Measurements from ENCODE around the gene TMEM184A.

The TMEM184A gene

GRCh38 chr7:1550005-1550845 is 5.8 kb downstream of the TMEM184A start:
- DNase-seq, result no peak

- DNase-seq, result no peak
These were observed 6.5 kb downstream of the TMEM184A start for GRCh38 chr7:1549357-1550004.

DNA sequence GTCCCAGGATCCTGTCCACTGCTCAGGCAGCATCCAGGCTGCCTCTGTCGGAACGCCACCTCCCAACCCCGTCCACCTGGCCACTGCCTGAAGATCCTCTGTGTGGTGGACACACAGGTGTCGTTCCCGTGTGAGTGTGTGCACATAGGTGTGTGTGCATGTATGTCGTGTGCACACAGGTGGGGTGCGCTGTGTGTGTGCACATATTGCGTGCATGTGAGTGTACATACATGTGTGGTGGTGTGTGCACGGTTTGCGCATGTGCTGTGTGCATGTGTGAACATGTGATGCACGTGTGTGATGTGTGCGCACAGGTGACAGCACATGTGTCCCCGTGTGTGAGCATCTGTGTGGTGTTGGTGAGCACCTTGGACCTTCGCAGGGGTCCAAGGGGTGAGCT is 7.1 kb downstream of the TMEM184A start:
- DNase-seq, result no peak

GRCh38 chr7:1548438-1548831 is 7.6 kb downstream of the TMEM184A start:
- no peak for DNase-seq

DNA sequence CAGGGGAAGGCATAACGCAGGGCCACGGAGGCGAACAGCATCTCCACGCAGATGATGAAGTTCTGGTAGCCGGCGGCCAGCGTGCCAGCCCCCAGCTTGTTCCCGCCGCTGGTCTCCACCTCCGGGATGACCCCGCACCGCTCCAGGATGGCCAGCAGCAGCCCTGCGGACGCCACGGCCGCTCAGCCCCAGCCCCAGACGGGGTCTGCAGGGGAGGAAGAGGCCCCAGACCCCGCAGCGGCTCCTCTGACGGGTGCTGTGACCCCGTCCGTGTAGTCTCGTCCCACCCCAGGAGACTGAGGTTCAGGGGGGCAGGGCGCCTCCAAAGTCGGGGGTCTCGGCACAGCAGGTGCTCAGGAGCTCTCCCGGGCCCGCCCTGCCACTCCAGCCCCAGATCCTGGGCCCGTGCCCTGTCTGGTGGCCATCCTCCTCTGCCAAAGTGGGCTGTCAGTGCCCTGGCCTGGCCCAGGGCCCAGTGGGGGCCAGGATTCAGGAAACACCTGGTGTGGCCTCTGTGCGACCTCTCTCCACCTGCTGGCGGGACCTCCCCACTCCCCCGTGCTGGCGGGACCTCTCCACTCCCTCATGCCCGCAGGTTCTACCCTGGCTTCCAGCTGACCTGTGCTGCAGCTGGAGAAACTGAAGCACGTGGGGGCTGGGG is 8.1 kb downstream of the TMEM184A start:
- no peak for DNase-seq

- DNase-seq, result no peak
These were observed 8.9 kb downstream of the TMEM184A start for GRCh38 chr7:1546909-1547776.

DNA sequence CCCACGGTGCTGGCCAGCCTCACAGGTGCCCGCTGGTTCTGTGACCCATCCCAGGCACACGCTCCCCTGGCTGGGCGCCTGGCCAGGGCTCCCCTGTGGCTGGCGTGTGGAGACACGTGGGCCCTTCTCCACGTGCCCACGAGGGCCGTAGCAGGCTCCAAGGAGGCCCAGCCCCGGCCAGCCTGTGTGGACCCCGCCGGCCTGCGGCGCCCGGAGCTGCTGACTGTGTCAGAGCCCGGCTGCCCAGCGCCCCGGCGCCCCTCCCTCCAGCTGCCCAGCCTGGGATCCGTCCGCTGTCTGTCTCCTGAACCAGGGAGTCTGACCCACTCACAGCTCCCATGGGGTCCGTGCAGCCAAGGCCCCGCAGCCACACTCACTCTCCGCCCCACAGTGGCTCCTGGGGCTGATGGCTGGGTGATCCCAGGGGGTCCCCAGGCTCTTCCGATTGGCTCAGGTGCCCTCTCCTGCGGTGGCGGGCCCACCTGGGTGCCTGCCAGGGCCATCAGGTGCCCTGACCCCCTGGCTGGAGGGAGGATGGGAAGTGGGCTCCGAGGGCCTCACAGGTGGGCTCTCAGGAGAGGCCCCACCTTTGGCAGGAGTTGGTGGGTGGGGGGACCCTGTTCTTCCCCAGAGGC is 9.6 kb downstream of the TMEM184A start:
- no peak for DNase-seq

DNA sequence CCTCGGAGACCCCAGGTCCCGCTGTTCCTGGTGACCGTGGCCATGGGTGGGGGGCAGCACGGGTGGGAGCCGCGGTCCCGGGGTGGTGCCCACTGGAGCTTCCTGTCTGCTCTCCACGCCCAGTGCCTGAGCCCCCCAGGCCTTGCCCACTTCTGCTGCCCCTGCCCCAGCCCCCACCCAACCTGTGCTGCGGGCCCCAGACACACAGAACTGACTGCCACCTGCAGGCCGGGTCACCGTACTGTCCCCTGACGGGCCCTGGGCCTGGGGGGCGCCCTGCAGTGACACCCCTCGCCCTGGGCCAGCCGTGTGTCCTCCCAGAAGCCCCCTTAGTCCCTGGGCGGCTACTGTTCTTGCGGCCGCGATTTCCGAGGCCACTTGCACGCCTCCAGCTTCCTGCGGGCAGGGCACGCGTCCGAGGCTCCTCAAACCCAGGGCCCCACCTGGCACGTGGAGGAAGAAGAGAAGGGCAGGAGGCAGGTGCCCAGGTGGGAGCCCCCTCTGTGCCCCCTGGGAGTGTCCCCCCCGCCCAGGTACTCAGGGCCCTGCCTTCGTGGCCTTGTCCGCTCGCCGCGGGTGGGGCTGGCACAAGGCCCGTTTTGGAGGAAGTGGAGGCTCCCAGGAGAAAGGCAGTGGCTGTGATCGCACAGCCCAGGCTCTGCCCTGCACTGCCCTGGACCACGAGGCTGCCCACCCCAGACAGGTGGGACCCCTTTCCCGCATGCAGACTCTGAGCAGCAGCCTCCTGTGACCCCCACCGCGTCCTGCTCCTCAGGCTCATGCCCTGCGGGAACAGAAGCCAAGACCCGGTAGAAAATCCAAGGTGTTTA is 10.4 kb downstream of the TMEM184A start:
- DNase-seq, result no peak

- DNase-seq, result no peak
These were observed 11.0 kb downstream of the TMEM184A start for GRCh38 chr7:1544896-1545416.

- no peak for DNase-seq
These were observed 11.7 kb downstream of the TMEM184A start for GRCh38 chr7:1544178-1544895.

DNA sequence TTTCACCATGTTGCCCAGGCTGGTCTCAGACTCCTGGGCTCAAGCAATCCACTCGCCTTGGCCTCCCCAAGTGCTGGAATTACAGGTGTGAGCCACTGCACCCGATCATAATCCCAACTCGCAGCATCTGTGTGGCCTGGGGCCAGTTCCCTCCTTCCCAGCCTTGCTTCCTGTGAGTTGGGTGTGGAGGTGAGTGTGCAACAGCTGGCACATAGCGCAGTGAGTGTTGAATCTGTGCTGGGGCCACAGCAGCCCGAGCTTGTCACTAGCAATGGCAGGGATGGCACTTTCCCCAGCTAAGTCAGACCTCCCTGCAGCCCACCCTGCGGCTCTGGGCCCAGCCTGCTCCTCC is 12.2 kb downstream of the TMEM184A start:
- DNase-seq, result no peak

DNA sequence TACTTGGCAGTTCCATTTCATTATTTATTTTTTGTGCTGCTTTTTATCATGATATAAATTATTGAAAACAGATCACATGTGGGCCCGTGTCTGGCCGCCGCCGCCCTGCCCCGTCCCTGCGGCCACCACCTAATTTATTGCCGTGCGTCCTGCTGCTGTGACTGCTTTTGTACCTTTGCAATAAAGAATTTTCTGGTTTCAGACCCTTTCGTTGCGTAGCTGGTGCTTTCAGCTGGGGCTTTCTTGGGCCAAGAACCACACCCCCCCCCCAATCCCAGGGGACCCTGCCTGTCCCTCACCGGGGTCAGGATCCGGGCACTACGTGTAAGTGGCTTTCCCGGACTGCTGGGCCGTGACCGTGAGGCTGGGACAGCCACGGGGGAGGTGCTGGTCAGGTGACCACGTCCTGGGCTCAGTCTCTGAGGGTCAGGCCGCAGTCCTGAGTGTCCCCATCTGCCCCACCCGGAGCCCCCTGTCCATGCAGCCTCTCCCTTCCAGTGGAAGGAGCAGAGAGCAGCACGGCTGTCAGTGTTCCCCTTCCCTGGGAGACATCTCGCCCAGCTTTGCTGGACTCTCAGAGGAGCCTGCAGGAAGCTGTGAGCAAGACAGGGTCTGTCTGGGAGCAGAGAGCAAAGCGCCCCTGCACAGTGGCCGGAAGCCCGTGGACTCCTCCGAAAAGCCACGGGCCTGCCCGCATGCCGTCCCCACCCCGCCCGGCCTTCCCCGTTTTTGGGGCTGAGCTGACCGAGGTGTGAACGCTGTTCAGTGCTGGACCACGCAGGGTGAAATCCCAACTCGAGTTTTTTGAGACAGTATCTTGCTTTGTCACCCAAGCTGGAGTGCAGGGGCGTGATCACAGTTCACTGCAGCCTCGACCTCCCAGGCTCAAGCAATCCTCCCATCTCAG is 12.9 kb downstream of the TMEM184A start:
- DNase-seq, result no peak

DNA sequence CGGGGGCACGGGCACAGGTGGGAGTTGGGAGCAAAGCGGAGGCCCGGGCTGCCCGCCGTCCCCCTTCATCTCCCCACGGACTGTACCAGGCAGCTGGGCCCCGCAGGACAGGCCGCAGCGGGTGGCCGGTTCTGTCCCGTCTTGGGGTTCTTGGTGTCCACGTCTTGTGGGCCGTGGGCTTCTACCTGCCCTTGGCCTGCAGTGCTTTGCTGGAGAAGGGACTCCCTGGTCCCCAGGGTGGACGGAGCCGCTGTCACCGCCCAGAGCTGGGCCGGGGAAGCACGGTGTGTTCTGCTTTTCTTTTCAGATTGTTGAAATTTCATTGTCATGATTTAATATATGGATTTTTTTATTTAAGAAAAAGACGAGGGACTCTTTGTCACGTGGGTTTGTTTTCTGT is 13.7 kb downstream of the TMEM184A start:
- DNase-seq, result no peak

DNA sequence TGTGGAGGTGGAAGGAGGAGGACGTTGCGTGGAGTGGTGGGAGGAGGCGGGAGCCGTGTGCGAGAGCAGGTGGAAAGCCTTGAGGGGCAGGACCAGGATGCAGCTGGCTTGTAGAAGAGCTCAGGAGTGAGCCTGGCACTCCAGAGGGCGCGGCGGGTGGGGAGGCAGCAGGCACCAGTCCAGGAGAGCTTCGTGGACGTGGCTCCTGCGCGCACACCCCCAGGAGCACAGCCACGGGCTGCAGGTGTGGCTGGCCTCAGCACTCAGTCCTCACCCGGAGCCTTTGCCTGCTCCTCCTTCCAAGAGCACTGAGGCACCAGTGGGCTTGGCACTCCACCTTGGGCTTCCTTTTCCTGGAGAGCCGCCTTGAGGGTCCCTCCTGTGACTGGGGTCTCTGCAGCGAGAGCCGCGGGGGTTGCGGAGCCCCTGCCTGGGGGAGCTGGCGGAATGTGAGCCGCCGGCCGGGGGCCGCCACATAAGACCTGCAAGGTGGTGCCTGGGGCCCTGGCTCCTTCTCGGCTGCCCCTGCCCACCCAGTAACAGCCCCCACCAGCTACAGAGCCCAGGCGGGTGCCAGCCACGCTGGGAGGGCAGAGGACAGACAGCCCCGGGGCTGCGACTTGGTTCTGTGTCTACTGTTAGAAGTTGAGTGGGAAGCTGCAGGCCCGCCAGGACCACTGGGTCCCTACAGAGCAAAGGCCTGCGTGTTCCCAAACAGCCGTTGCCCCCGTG is 14.4 kb downstream of the TMEM184A start:
- DNase-seq, result no peak

GRCh38 chr7:1540776-1541271 is 15.2 kb downstream of the TMEM184A start:
- no peak for DNase-seq

GRCh38 chr7:1539882-1540775 is 15.9 kb downstream of the TMEM184A start:
- no peak for DNase-seq

- no peak for DNase-seq
These were observed 16.7 kb downstream of the TMEM184A start for GRCh38 chr7:1539181-1539881.

Data from activated effector memory CD4-positive, alpha-beta T cell treated with Interleukin-2 at 50 U/mL for 16 hours (primary cell).